ENCODE measurements around the gene TMEM176A. TPM values are rescaled to one million over a fixed set of nuclear protein-coding genes. Genes with fewer than 3 reads are reported as not detected.

TMEM176A gene
- total RNA-seq, 1 donor from 2014 or later: not detected

DNA sequence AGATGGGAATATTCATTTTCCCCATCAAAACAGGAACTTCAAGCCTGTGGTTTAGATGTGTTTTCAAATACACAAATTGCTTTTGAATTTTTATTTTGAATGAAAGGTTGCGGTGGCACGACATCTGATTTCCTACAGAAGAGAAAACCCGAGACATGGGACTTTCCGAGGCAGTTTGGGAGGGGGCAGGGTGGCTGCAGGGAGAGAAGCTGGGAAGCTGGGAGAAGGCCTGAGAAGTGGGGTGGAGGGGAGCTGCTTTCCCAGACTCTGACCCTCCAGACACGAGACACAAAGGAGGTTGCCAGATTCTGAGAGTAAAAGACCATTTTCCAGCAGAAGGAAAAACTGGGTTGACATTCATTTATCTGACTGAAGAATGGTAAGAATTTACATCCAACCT, 19.6 kb downstream of the TMEM176A start:
- no peaks in the 10 kb centered on the region for H3K36me3 Mint-ChIP-seq (ENCODE audit: low read depth)
- H3K9me3 Mint-ChIP-seq: peaks cover 14% of the 10 kb centered on the region
- no peaks in the 10 kb centered on the region for H3K4me1 Mint-ChIP-seq
- intact Hi-C loops (cut with micrococcal nuclease): no loop called here
- H3K4me3 Mint-ChIP-seq: no peak overlapping the region
- DNase-seq (no peak), ATAC-seq (ENCODE audit: low read depth) (no peak)
- ChIA-PET POLR2A (no interaction called here), CTCF (no interaction called here)
- no peak overlapping the region for H3K27ac Mint-ChIP-seq
- TF ChIP-seq CTCF (IDR thresholded peaks at IDR 0.05): no peak
- H3K27me3 Mint-ChIP-seq: peaks cover 10% of the 10 kb centered on the region

DNA sequence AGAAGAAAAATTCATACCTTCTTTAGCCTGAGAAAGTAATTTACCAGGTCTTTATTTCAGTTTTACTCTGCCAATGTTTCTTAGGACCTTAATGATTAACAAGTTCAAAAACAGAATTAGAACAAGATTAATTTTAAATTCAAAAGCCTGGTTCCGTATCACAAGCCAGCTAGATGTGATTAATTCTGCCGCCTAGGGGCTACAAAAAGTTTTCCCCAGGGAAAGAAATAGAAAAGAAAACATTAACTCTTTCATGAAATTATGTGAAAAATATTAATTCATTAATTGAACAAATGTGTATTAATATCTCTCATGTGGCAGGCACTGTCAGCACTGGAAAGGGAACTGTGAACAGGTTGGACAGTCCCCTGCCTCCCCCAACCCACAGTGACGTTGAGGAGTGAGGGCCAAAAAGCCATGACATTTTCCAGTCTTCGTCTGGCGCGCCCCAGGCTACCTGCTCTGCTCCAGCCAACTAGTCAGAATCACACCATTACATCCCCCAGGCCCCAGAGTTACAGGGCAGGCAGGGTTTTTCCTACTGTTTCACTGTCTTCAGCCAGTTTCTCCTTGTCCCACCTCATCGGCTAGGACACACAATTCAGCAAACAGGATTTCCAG, 20.1 kb downstream of the TMEM176A start:
- no peak overlapping the region for H3K4me3 Mint-ChIP-seq

DNA sequence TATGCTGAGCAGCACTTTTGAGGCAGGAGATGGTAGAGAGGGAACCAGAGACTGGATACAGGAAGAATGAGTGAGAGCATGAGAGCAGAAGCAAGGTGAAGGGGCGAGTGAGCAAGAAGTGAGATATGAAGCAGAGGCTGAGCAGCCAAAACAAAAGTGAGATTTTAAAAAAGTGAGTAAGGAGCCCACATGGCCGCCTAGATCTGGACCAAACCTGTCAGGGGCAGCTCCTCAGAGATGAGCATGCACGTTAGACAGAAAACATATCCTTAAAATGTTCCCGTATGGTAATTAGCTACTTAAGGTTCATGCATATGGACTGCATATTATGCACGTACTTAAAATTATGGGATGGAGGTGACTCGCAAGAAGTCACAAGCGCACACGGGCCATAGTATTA, 22.5 kb downstream of the TMEM176A start:
- H3K27ac Mint-ChIP-seq: no peak overlapping the region
- DNase-seq: no peak
- ChIA-PET CTCF (no interaction called here), POLR2A (no interaction called here)
- H3K9me3 Mint-ChIP-seq: peaks cover 6% of the 10 kb centered on the region
- H3K4me3 Mint-ChIP-seq: no peak overlapping the region
- TF ChIP-seq CTCF (IDR thresholded peaks at IDR 0.05): no peak
- peaks cover 14% of the 10 kb centered on the region for H3K27me3 Mint-ChIP-seq
- H3K4me1 Mint-ChIP-seq: no peaks in the 10 kb centered on the region
- H3K36me3 Mint-ChIP-seq (ENCODE audit: low read depth): no peaks in the 10 kb centered on the region
- intact Hi-C loops (cut with micrococcal nuclease): no loop called here
- no peak for ATAC-seq (ENCODE audit: low read depth)

More for the DNA sequence above, 20.1 kb downstream of the TMEM176A start:
- H3K27me3 Mint-ChIP-seq: peaks cover 10% of the 10 kb centered on the region
- ChIA-PET POLR2A (no interaction called here), CTCF (no interaction called here)
- no peak for TF ChIP-seq CTCF (IDR thresholded peaks at IDR 0.05)
- intact Hi-C loops (cut with micrococcal nuclease): no loop called here
- ATAC-seq (ENCODE audit: low read depth): no peak
- H3K4me1 Mint-ChIP-seq: no peaks in the 10 kb centered on the region
- peaks cover 12% of the 10 kb centered on the region for H3K9me3 Mint-ChIP-seq
- DNase-seq: no peak
- no peak overlapping the region for H3K27ac Mint-ChIP-seq
- H3K36me3 Mint-ChIP-seq (ENCODE audit: low read depth): no peaks in the 10 kb centered on the region

- Mint-ChIP-seq H3K4me3 (no peak overlapping the region), H3K9me3 (peaks cover 6% of the 10 kb centered on the region), H3K36me3 (ENCODE audit: low read depth) (no peaks in the 10 kb centered on the region), H3K4me1 (no peaks in the 10 kb centered on the region), H3K27ac (no peak overlapping the region), H3K27me3 (peaks cover 14% of the 10 kb centered on the region)
- intact Hi-C loops (cut with micrococcal nuclease): no loop called here
- TF ChIP-seq CTCF (IDR thresholded peaks at IDR 0.05): no peak
- ChIA-PET POLR2A (no interaction called here), CTCF (no interaction called here)
- no peak for DNase-seq
- ATAC-seq (ENCODE audit: low read depth): no peak
Measured at GRCh38 chr7:150823484-150824126, 23.0 kb downstream of the TMEM176A start.

DNA sequence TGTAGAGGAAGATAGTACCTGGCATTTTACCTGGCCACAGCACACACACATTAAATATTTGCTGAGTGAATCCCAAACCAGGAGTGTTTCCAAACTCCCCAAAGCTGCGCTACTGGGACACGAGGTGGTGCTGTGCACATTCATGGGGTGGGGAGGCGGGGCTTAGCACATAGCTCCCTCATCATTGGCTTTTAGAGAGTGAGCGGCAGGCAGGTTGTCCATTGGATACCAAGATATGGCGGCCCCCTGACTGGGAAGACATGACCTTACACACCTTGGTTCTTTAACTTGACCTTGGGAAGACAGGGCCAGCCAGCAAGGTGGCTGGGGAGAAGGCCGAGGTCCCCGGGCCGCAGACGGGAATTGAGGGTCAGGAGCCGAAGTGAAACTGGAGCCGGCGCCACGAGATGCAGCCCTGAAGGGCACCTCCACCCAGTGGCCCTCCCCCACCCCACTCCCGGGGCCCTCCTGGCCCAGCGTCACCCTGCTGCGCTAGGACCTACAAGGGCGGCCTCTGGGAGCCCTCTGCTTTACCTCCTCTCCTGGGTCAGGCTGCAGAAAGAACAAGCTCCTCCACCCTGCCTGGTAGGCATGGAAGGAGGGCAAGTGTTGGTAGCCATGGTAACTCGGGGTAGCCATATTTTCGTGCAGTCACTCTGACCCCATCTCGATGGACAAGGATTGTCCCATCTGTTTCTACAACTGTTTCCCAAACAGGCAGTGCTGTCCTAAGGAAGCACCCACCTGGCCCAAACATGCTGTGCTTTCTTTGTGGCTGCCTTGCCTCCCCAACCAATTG, 24.0 kb downstream of the TMEM176A start:
- peaks cover 14% of the 10 kb centered on the region for H3K27me3 Mint-ChIP-seq
- no peak overlapping the region for H3K4me3 Mint-ChIP-seq
- POLR2A ChIA-PET: no interaction called here
- CTCF ChIA-PET: no interaction called here
- H3K27ac Mint-ChIP-seq: no peak overlapping the region
- intact Hi-C loops (cut with micrococcal nuclease): no loop called here
- no peaks in the 10 kb centered on the region for H3K36me3 Mint-ChIP-seq (ENCODE audit: low read depth)
- DNase-seq: no peak
- H3K4me1 Mint-ChIP-seq: no peaks in the 10 kb centered on the region
- no peak for ATAC-seq (ENCODE audit: low read depth)
- peaks cover 6% of the 10 kb centered on the region for H3K9me3 Mint-ChIP-seq
- no peak for TF ChIP-seq CTCF (IDR thresholded peaks at IDR 0.05)
